ENCODE measurements around the gene NIT1. TPM values are rescaled to one million over a fixed set of nuclear protein-coding genes. Genes with fewer than 3 reads are reported as not detected.

The NIT1 gene
- total RNA-seq, 1 experiment from 2014 or later, result 65.9 TPM

DNA sequence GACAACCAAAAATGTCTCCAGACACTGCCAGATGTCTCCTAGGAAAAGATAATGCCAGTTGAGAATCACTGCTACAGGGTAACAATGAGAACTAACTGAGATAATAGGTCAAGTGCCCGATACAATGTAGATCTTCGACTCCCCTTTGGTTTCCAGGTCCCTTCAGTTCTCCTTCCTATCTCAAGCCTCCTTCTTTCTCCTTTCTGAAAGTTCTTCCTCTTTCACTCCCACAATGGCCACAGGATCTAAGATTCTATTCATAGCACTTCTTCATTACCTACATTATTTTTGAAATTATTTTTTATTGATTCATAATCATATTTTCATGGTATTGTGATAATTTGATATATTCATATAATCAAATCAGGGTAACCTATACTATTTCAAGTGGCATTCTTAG lies 6.4 kb upstream of the NIT1 start:
- Histone ChIP-seq H3K9me2 (ENCODE audit: insufficient read depth) (no peaks in the 10 kb centered on the region), H3K4me2 (ENCODE audit: low read length) (no peak overlapping the region), H4K20me1 (ENCODE audit: insufficient read depth) (peaks cover 16% of the 10 kb centered on the region; the same call in 1 of the 2 replicates), H3K9me3 (ENCODE audit: control insufficient read depth in 1 of 2, insufficient read depth in 1 of 2, low read depth in 1 of 2, low read length in 2 of 2) (no peaks in the 10 kb centered on the region), H3K79me2 (ENCODE audit: insufficient read depth, low read length) (peaks cover 99% of the 10 kb centered on the region), H2AFZ (ENCODE audit: low read depth, low read length, poor library complexity, severe bottlenecking) (no peak overlapping the region), H3K36me3 (ENCODE audit: control insufficient read depth in 1 of 2, insufficient read depth in 2 of 2, low read length in 2 of 2) (peaks cover 2 to 21% of the 10 kb centered on the region in 2 experiments; a peak in 1 of 4 replicates), H3K27me3 (ENCODE audit: insufficient read depth, low read length) (no peaks in the 10 kb centered on the region), H3K4me1 (ENCODE audit: control insufficient read depth in 1 of 2, insufficient read depth in 2 of 2, low read length in 2 of 2) (peaks cover 22 to 36% of the 10 kb centered on the region in 2 experiments), H3K9ac (ENCODE audit: low read length) (no peak overlapping the region), H3K4me3 (replicated peaks in 1 of 2; ENCODE audit: low read depth in 1 of 2, low read length in 2 of 2) (no peak overlapping the region), H3K27ac (ENCODE audit: low read depth, low read length) (no peak overlapping the region)
- DNase-seq (ENCODE audit: low read depth, low spot score) (no peak), ATAC-seq (no peak)
- RAD21 ChIA-PET (ENCODE audit: low non-redundant PET in 1 of 2, low total read pairs in 2 of 2, uncharacterized antibody in 2 of 2, unreplicated experiment in 2 of 2), result no interaction called here
- BruUV-seq (replicated peaks), result no TSS peak
- CTCF ChIA-PET, result no interaction called here
- POLR2A ChIA-PET, result interaction anchor here (0.9 to 1.2 kb wide), 2 partner anchors 10 to 31 kb away, joined by 3 read pairs; no protein-coding TSS in a partner anchor
- intact Hi-C loops (cut with micrococcal nuclease), result no loop called here
- TF ChIP-seq CBX3 (IDR thresholded peaks at IDR 0.05; ENCODE audit: low read depth), result no peak
- TF ChIP-seq FOSL1 (IDR thresholded peaks at IDR 0.05; ENCODE audit: low read depth), result no peak
- TF ChIP-seq, protein P1, sequence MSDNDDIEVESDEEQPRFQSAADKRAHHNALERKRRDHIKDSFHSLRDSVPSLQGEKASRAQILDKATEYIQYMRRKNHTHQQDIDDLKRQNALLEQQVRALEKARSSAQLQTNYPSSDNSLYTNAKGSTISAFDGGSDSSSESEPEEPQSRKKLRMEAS (IDR thresholded peaks at IDR 0.05), result no peak
- no peak for TF ChIP-seq EZH2phosphoT487 (IDR thresholded peaks at IDR 0.05; ENCODE audit: borderline replicate concordance)
- TF ChIP-seq ZFX (IDR thresholded peaks at IDR 0.05), result no peak
- no peak for TF ChIP-seq CTCF (IDR thresholded peaks at IDR 0.05 in 2 of 3, conservative IDR thresholded peaks at IDR 0.05 in 1 of 3; ENCODE audit: borderline replicate concordance in 1 of 3, insufficient read depth in 1 of 3, low read depth in 2 of 3, low read length in 2 of 3)
- TF ChIP-seq POLR2AphosphoS5 (IDR thresholded peaks at IDR 0.05; ENCODE audit: low read depth, low read length), result no peak
- TF ChIP-seq CEBPB (IDR thresholded peaks at IDR 0.05; ENCODE audit: low read depth), result no peak
- no peak for TF ChIP-seq ELF1 (IDR thresholded peaks at IDR 0.05; ENCODE audit: borderline replicate concordance, low read depth)
- TF ChIP-seq YY1 (IDR thresholded peaks at IDR 0.05; ENCODE audit: extremely low read depth, insufficient replicate concordance, low read depth, low read length), result no peak

Data from HCT116 (cell line).